Esophagus muscularis mucosa (tissue), 4 donors: ENCODE data around the gene RHOBTB3. TPM values are rescaled to one million over a fixed set of nuclear protein-coding genes. Genes with fewer than 3 reads are reported as not detected.

Experiments
- DNase-seq: peaks from one replicate; pipeline ENCODE4 v3.0.0-alpha.2; 2017; ENCODE audit errors: extremely low spot score
- H3K27ac ChIP-seq, 4 donors: fragments of 200-600 bp; sonication (generic); replicated peaks in 1 of 4; 1 replicate in 3 of 4; 2 replicates in 1 of 4; pipeline ENCODE4 v1.5.1; 2016 to 2019; ENCODE audit warnings: mild to moderate bottlenecking in 1 of 4
- H3K27me3 ChIP-seq, 4 donors: fragments of 200-600 bp; sonication (generic); one replicate each; pipeline versions ENCODE4 v1.5.1 to v1.6.0; 2016 to 2019
- H3K36me3 ChIP-seq, 4 donors: fragments of 200-600 bp; sonication (generic); one replicate each; pipeline ENCODE4 v1.5.1; 2016 to 2019
- H3K4me1 ChIP-seq, 4 donors: fragments of 200-600 bp; sonication (generic); one replicate each; pipeline ENCODE4 v1.5.1; 2016 to 2019
- H3K4me3 ChIP-seq, 4 donors: fragments of 200-600 bp; sonication (generic); 1 replicate in 2 of 4; 2 replicates in 2 of 4; pipeline ENCODE4 v1.5.1; 2016 to 2019; ENCODE audit warnings: mild to moderate bottlenecking in 4 of 4, moderate library complexity in 1 of 4
- H3K9me3 ChIP-seq, 4 donors: fragments of 200-600 bp; sonication (generic); 1 replicate in 3 of 4; 2 replicates in 1 of 4; pipeline ENCODE4 v1.5.1; 2016 to 2019
- EP300 ChIP-seq: sonication (generic); formaldehyde crosslinking; IDR thresholded peaks from one replicate; pipeline ENCODE4 v1.6.1; 2017; ENCODE audit warnings: antibody characterized with exemption
- POLR2A ChIP-seq: fragments of 450-650 bp; IDR thresholded peaks from one replicate; pipeline ENCODE4 v1.6.1; 2017; ENCODE audit warnings: antibody characterized with exemption, moderate library complexity, mild to moderate bottlenecking, low read depth
- POLR2AphosphoS5 ChIP-seq, 2 donors: sonication (generic); formaldehyde crosslinking; IDR thresholded peaks; one replicate each; pipeline ENCODE4 v1.6.1; 2017; ENCODE audit warnings: antibody characterized with exemption in 2 of 2
- WGBS: methylation state at CpG from one replicate; pipeline ENCODE4 v1.1.5; 2018; 5-methylcytosine and 5-hydroxymethylcytosine counted together
- intact Hi-C: fragments of 100-400 bp; cut with DNase I; formaldehyde crosslinking; loops from one replicate; pipeline ENCODE4 v1.15.1; 2023
- total RNA-seq, 4 donors: library from RNA; depleted of rRNA; stranded (reverse); fragments of >200 nt; gene quantifications; one replicate each; pipeline versions ENCODE4 v1.1.0 to v1.2.1, GENCODE V29; 2016
- TF ChIP-seq, protein P1 (sequence below), 3 experiments: fragments of 200-600 bp in 2 of 3; fragments of 450-650 bp in 1 of 3; sonication (generic) in 2 of 3; IDR thresholded peaks; one replicate each; pipeline ENCODE4 v1.5.1; 2017 to 2019; ENCODE audit warnings: antibody characterized with exemption in 3 of 3, mild to moderate bottlenecking in 2 of 3, moderate library complexity in 1 of 3

The RHOBTB3 gene
- total RNA-seq, 4 donors from 2014 or later = 72.9 to 165 (median 89.2) TPM

DNA sequence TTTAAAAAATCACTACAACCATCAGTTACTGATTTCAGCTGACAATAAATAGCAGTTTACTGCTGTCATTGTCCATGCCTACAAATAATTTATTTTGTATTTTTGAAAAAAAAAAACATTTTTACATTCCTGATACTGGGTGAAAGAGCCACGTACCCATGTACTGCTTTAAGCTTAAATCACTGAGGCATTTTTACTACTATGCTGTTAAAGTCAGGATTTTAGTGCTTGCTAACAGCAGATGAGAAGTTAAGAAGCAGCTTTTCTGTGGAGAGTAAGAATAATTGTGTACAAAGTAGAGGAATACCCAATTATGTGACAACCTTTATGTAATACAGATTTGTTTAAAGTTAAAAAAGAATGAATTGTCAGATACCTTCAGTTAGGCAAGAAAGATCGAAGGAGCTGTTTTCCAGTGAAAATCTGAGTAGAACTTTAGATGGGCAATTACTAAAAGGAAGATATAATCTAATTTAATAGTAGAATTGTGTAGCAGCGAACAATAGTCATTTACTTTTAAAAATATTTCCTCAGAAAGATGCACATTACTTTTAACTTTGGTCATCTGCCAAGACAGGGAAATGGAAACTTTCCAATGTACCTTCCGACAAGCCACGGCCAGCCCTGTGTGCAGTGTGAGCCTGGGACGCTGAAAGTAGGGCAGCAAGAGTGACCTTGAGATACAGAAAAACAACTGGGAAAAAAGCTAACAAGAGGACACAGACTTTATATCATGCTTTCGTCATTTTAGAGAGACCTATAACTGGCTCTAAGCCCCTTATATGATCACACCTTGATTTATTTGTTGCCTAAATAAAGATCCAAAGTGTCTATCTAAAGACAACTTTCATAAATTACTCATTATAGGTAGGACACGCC is 39.9 kb downstream of the RHOBTB3 start:
- Histone ChIP-seq H3K9me3 (no peaks in the 10 kb centered on the region), H3K4me1 (peaks cover 11 to 30% (median 17%) of the 10 kb centered on the region in 4 donors), H3K4me3 (no peak overlapping the region), H3K27ac (peak overlapping the region in 3 of 4 donors; percentile 13 to 67 (median 57)), H3K27me3 (no peaks in the 10 kb centered on the region), H3K36me3 (peaks cover 8 to 31% (median 22%) of the 10 kb centered on the region in 4 donors)
- DNase-seq = no peak
- 31% methylated on average over 8 of the region's 8 CpGs for WGBS
- peak; percentile 30 to 66 for TF ChIP-seq POLR2AphosphoS5 (IDR thresholded peaks at IDR 0.05)
- TF ChIP-seq, protein P1, sequence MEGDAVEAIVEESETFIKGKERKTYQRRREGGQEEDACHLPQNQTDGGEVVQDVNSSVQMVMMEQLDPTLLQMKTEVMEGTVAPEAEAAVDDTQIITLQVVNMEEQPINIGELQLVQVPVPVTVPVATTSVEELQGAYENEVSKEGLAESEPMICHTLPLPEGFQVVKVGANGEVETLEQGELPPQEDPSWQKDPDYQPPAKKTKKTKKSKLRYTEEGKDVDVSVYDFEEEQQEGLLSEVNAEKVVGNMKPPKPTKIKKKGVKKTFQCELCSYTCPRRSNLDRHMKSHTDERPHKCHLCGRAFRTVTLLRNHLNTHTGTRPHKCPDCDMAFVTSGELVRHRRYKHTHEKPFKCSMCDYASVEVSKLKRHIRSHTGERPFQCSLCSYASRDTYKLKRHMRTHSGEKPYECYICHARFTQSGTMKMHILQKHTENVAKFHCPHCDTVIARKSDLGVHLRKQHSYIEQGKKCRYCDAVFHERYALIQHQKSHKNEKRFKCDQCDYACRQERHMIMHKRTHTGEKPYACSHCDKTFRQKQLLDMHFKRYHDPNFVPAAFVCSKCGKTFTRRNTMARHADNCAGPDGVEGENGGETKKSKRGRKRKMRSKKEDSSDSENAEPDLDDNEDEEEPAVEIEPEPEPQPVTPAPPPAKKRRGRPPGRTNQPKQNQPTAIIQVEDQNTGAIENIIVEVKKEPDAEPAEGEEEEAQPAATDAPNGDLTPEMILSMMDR (IDR thresholded peaks at IDR 0.05) = no peak
- intact Hi-C loops = loop anchor here (5.0 kb wide), 1 partner anchor 109 kb away; no protein-coding TSS in a partner anchor

DNA sequence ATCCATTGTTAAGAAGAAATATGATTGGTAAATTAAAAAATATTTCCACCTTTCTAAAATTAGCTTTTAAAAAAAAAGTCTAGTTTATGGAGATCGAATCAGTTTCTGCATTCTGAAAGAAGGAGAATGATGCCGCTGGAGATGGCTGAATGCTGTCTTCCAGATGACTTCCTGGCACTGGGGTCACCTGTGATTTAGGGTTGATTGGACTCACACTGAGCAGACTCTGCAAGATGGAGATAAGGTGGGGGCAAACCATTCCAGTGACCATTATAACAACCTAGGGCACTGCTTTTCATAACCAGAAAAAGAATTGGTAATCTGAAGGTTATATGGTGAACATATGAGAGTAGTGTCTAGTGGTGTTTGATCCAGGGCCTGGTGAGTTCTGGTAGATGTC is 40.8 kb downstream of the RHOBTB3 start:
- TF ChIP-seq POLR2A = no peak
- TF ChIP-seq, protein P1 (IDR thresholded peaks at IDR 0.05) = no peak
- TF ChIP-seq POLR2AphosphoS5 (IDR thresholded peaks at IDR 0.05) = no peak
- Histone ChIP-seq H3K4me1 (peaks cover 11 to 30% (median 17%) of the 10 kb centered on the region in 4 donors), H3K4me3 (no peak overlapping the region), H3K27me3 (no peaks in the 10 kb centered on the region), H3K36me3 (peaks cover 8 to 27% (median 22%) of the 10 kb centered on the region in 4 donors), H3K9me3 (no peaks in the 10 kb centered on the region), H3K27ac (peak overlapping the region in 2 of 4 donors; percentile 57 to 67)
- WGBS = 92% methylated on average over 2 of the region's 2 CpGs
- intact Hi-C loops = loop anchor here (5.0 kb wide), 1 partner anchor 110 kb away; no protein-coding TSS in a partner anchor
- no peak for DNase-seq

DNA sequence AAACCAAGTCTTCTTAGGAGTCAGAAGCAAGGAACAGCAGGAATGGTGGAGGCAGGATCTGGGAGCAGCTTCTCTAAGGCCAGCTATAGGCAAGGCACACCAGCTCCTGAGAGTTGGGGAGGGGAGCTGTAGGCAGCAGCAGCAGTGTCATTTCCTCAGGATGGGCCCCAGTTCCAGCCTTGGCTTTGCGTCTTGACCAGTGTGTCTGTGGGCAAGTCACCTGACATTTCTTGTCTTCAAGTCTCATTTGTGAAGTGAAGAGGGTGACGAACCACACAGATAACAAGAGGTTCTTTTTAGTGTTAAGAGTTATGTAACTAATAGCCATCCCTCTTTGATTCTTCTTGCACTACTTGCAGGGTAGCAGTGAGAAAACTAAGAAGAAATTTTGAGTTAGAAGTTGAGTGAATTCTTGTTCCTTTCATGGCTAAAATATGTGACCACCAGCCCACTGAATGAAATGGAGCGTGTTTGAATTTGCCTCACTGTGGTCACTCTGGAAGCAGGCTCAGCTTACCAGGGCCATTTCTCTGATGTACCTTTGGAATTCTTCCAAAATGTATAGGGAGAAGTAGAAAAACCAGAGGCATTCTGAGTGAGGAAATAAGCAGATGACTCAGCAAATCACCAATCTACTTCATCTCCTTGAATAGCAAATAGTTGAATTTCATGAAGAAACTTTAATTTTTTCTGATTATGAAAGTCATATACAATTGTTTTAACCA is 42.4 kb downstream of the RHOBTB3 start:
- 74% methylated on average over 3 of the region's 3 CpGs for WGBS
- TF ChIP-seq POLR2AphosphoS5 (IDR thresholded peaks at IDR 0.05) = no peak
- TF ChIP-seq EP300 = no peak
- no peak for TF ChIP-seq POLR2A
- TF ChIP-seq, protein P1 (IDR thresholded peaks at IDR 0.05) = no peak
- Histone ChIP-seq H3K27ac (peak overlapping the region in 1 of 4 donors; percentile 2), H3K4me1 (peaks cover 11 to 30% (median 17%) of the 10 kb centered on the region in 4 donors), H3K36me3 (peaks cover 8 to 16% (median 10%) of the 10 kb centered on the region in 4 donors), H3K4me3 (no peak overlapping the region), H3K27me3 (no peaks in the 10 kb centered on the region), H3K9me3 (no peaks in the 10 kb centered on the region)
- intact Hi-C loops = loop anchor here (5.0 kb wide), 1 partner anchor 111 kb away; no protein-coding TSS in a partner anchor
- DNase-seq = no peak

DNA sequence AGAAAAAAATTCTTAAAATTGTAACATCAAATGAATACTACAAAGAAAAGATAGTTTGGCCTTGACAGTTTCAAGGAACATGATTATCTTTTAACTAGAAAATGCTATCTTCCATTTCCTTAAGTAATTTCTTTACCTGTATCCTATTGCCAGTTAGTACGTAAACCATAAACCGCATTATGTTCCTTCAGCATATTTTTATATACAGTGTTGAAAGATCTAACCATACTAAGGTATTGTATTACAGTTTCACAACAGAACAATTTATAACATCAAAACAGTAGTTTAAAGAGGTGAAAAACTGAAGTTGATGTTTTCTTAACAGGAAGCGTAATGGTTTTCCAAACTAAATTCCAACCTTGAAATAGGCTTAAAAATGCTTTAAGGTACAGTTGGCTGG is 46.3 kb downstream of the RHOBTB3 start:
- WGBS = 93% methylated on average over 3 of the region's 3 CpGs
- TF ChIP-seq, protein P1 (IDR thresholded peaks at IDR 0.05) = no peak
- TF ChIP-seq POLR2A (no peak), POLR2AphosphoS5 (IDR thresholded peaks at IDR 0.05) (no peak), EP300 (no peak)
- intact Hi-C loops = loop anchor here (5.0 kb wide), 1 partner anchor 40 kb away; no protein-coding TSS in a partner anchor

More for the DNA sequence above, 46.3 kb downstream of the RHOBTB3 start:
- Histone ChIP-seq H3K36me3 (peaks cover 0 to 8% (median 3%) of the 10 kb centered on the region in 4 donors), H3K27me3 (no peaks in the 10 kb centered on the region), H3K4me1 (peaks cover 5 to 28% (median 19%) of the 10 kb centered on the region in 4 donors), H3K4me3 (no peak overlapping the region), H3K9me3 (no peaks in the 10 kb centered on the region), H3K27ac (no peak overlapping the region)
- no peak for DNase-seq
